Measurements from ENCODE around the gene HSFX3.
"Not testable (repeated sequence)": the region's sequence is repeated elsewhere in the genome, so short reads cannot be mapped to it uniquely, and the experiment has no call there.

The HSFX3 gene

DNA sequence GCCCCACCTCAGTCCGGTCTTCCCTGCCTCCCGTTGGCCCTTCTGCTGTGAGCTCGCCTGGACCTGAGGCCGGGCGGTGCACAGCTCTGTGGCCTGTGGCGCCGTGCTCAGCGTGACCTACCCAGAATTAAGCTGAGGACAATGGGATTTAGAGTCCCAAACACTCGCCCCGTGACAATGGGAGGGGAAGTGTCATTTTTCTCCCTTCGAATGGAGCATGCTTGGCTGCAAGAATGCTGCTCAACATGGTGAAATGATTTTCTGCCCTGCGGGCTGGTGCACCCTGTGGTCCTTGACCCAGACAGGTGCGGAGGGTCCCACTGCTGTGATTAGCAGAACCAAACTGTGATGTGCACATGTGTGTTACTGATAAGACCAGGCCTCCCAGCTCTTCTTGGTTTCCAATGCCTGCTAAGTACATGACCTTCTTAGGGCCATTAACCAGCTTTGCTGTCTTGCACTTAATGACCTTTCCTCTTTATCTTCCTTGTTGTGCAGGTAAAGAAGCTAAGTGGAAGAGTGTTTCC lies 8.1 kb downstream of the HSFX3 start:
- DNase-seq, result no peak

DNA sequence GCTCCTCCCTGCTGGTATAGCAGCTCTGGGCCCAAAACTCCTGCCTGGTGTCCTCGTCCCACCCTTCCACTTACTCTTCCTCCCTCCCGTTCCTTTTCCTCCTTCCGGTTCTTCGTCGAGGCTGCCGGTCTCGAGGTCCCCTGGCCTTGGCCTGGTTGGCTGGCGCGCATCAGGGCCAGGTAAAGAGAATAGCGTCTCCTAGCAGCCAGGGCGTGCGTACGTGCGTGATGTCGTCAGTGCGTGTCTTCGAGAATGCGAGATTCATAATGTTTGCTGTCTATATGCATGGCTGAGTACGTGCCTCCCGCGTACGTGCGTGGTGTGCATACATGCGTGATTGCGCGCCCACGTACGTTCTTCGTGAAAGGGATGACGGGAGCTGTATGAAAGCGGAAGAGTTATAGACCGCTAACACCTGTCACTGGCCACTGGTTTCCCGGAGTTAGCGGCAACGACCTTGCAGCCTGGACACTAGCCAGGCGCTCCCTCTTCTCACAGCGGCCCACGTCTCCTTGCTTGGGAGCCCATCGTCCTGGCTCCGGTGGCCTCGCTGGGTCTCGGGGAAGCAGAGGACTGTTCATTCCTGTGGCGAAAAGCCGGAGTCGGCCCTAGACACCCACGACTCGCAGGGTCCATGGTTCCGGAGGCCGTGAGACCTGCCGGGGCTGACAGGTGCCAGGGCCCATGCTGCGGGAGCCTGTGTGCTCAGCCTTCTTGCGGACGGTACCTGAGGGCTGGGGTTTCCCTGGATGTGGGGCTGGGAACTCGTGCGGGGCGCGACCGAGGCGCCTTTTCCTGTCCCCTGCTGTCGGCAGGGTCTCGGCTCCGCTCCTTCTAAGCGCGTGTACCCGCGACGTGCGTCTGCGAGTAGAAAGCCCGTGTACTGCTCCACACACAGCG lies 8.9 kb downstream of the HSFX3 start, which contains the start of gene EOLA1:
Gene EOLA1 (plus strand): TSS at position 392 of the 900 bp plus-strand sequence. CDS start 4,619 bp downstream, outside the sequence.
- DNase-seq, result peak; percentile 87

GRCh38 chrX:149540131-149540620 lies 9.5 kb downstream of the HSFX3 start:
- DNase-seq, result peak; percentile 87

DNA sequence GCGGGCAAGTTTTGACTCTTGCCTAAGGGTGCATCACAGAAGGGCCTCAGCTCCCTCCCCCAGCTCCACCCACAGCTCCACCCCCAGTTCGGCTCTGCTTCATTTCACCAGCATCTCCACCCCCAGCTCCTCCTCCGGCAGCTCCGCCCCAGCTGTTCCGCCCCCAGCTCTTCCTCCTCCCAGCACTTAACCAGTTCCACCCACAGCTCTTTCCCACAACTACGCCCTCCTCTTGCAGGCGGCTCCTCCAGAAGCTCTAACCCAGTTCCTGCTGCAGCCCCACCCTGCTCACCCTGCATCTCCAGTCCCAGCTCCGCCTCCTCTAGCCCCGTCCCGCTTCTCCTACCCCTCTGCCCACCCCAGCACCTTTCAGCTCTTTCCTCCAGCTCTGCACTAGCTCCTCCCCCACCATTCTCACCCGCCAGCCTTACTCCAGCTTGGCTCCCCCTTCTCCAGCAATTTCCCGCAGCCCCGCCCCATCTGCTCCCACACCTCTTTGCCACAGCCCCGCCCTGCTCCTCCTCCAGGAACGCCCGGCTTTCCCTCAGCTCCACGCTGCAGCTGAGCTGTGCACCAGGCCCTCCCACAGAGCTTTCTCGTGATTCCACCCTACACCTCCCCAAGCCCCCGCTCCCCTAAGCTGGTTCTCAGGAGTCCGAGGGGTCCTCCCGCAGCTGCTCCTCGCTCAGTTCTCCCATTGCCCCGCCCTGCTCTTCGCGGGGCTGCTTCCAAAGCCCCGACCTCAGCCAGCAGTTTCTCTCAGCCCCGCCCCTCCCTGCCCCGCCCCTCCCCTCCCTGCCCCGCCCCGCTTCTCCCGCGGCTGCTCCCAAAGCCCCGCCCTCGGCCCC lies 10.2 kb downstream of the HSFX3 start:
- DNase-seq, result peak; percentile 81

- not testable (repeated sequence) for DNase-seq
Measured at GRCh38 chrX:149537474-149537873, 12.2 kb downstream of the HSFX3 start.

- not testable (repeated sequence) for DNase-seq
Measured at GRCh38 chrX:149534926-149535602, 14.7 kb downstream of the HSFX3 start.

- DNase-seq, result not testable (repeated sequence)
Measured at GRCh38 chrX:149533999-149534398, 15.7 kb downstream of the HSFX3 start.

DNA sequence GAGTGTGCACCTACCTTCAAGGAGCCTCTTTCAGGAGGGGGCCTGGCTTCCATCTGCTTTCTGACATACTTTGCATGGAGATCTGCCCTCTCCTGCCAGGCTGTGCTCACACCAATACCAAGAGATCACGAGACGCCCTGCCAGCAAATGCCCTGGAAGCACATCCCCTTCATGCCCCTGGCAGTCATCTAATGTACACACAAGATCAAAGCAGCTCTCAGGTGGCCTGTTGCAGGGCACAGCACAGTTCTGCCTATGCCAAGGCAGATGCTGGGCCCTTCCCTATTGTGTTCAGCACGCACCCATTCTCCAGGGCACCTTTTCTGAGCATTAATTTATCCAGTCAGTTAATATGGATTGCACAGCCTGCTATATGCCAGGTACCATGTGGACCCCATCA lies 16.9 kb downstream of the HSFX3 start:
- not testable (repeated sequence) for DNase-seq

DNA sequence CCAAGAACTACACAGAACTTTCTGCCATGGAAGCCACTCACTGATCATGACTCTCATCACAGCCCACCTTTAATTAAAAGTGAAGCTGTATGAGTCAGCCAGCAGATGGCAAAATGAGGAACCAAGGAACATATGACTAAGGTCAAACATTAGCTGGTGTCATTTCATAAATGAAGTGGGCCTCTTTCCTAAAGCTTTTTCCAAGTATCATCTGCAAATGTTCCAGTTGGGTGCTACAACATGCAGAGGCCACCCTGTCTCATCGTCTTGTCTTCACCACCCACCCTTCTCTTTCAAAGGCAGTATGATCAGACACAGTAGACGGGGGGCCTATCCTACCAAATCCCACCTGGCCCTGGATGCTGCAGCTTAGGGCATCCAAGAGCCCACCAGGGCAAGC lies 18.1 kb downstream of the HSFX3 start:
- DNase-seq, result no peak

DNA sequence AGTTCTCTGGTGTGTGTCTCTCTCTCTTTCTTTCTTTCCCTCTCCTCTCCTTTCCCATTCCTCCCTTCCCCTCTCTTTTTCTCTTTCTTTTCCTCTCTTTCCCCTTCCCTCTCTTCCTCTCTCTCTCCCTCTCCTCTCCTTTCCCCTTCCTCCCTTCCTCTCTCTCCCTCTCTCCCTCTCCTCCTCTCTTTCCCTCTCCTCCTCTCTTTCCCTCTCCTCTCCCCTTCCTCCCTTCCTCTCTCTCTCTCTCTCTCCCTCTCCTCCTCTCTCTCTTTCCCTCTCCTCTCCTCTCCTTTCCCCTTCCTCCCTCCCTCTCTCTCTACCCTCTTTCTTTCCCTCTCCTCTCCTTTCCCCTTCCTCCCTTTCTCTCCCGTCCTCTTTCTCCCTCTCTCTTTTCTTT lies 21.3 kb downstream of the HSFX3 start:
- DNase-seq, result no peak

DNA sequence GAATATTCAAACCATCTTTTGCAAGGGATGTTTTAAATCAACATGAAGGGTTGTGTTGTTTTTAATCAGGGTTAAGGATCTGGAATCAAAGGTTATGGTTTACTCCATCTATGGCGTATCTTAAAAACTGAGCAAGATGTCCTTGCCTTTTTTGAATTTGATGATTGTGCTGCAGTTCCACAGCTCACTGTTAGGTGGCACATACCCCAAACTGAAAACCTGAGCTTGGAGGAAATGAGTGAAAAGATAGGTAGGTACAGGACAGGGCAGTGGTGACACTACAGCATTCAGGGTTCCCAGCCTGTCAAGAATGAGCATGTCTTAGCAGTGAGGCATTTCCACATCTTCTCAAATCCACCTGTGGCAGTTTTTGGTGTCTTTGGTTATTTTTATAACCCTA lies 22.0 kb downstream of the HSFX3 start:
- DNase-seq, result no peak

DNA sequence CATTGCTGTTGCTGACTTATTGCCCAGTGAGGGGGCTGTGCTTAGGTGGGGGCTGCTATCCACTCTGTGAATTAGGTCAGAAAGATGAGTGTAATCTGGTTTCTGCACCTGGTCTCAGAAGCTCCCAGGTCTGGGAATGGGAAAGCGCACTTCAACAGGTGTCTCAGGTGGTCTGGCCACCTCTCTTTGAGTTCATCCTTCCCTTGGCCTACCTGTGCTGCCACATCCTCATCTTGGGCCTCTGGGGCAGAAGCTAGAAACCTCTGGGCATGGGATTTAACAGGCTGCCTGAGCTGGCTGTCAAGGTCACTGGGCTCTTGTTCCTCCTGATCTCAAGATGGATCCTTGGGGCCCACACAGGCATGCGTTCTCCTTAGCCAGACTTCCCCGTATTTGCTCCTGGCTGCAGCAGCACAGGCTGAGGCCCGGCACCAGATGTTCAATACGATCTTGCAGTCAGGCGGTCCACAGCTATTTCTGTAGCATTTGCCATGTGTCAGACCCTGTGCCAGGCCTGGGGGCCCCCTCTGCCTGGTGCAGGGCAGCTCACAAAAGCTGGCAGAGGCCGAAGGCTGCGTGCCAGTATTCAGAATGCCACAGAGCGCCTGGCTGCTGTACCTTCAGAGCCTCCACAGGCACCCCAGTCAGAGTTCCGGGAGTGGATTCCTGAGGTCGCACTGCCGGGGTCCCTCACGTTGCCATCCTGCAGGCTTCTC lies 23.2 kb downstream of the HSFX3 start:
- DNase-seq, result not testable (repeated sequence)

GRCh38 chrX:149525903-149526302 lies 23.8 kb downstream of the HSFX3 start:
- DNase-seq, result not testable (repeated sequence)

- DNase-seq, result peak; percentile 50
Measured at GRCh38 chrX:149525389-149525788, 24.3 kb downstream of the HSFX3 start.

DNA sequence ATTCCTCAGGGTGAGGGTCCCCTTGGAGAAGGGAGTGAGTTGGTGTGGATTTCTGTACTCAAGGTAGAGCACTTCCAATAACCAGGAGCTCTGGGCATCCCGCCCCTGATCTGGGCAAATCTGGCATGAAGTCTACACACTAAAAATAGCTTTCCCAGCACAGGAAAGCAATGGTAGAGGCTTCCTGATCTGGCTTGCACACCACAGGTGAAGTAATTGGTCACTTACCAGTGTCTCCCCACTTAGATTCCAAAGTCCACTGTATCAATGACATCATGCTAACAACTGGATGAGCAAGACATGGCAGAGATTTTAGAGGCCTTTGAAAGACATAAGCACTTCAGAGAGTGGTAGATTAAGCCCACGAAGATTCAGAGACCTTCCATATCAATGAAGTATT lies 26.8 kb downstream of the HSFX3 start:
- DNase-seq, result no peak

DNA sequence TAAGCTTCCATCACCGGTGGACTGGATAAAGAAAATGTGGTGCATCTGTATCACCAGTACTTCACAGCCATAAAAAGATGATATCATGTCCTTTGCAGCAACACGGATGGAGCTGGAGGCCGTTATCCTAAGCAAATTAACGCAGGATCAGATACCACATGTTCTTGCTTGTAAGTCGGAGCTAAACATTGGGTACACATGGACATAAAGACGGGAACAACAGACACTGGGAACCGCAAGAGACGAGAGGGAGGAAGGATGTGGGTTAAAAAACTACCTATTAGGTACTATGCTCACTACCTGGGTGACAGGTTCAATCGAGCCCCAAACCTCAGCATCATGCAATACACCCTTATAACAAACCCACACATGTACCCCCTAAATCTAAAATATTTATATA lies 28.3 kb downstream of the HSFX3 start:
- DNase-seq, result no peak

DNA sequence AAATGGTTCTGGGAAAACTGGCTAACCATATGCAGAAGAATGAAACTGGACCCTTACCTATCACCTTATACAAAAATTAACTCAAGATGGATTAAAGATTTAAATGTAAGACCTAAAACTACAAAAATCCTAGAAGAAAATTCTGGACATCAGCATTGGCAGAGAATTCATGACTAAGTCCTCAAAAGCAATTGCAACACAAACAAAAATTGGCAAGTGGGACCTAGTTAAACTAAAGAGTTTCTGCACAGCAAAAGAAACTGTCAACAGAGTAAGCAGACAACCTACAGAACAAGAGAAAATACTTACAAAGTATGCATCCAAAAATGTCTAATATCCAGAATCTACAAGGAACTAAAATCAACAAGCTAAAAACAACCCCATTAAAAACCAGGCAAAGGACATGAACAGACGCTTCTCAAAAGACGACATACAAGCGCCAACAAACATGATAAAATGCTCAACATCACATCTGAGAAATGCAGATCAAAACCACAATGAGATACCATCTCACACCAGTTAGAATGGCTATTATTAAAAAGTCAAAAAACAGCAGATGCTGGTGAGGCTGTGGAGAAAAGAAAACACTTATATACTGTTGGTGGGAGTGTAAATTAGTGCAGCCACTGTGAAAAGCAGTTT lies 29.0 kb downstream of the HSFX3 start:
- DNase-seq, result not testable (repeated sequence)

- DNase-seq, result no peak
Measured at GRCh38 chrX:149518236-149518635, 31.5 kb downstream of the HSFX3 start.

DNA sequence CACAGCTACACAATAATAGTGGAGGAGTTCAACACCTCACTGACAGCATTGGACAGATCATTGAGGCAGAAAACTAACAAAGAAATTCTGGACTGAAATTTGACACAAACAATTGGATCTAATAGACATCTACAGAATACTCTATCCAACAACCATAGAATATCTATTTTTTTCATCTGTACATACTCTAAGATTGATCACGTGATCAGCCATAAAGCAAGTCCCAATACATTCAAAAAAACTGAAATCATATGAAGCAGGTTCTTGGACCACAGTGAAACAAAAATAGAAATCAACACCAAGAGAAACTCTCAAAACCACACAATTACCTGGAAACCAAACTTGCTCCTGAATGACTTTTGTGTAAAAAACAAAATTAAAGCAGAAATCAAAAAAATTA lies 32.4 kb downstream of the HSFX3 start:
- DNase-seq, result no peak

DNA sequence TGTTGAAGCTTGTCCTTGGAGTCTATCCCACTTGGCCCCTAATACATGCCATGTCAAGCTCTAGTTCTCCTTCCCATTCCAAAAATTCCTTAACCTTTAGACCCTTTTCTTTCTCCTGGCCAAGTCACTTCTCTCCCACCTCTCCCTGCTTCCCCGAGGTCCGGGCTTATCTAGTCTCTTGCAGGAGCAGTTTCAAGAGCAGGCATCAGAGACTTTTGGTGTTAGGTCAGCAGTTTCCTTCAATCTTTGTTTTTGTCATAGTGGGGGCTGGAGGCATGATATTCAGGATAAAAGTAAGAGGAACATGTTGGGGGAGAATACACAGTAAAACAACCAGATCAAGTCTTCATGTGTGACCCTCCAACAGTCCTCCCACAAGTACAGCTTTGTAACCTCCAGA lies 33.1 kb downstream of the HSFX3 start:
- no peak for DNase-seq

- DNase-seq, result no peak
Measured at GRCh38 chrX:149515954-149516602, 33.6 kb downstream of the HSFX3 start.
